ENCODE measurements around the gene FXYD1.
"Not testable (repeated sequence)": the region's sequence is repeated elsewhere in the genome, so short reads cannot be mapped to it uniquely, and the experiment has no call there.

FXYD1 gene

DNA sequence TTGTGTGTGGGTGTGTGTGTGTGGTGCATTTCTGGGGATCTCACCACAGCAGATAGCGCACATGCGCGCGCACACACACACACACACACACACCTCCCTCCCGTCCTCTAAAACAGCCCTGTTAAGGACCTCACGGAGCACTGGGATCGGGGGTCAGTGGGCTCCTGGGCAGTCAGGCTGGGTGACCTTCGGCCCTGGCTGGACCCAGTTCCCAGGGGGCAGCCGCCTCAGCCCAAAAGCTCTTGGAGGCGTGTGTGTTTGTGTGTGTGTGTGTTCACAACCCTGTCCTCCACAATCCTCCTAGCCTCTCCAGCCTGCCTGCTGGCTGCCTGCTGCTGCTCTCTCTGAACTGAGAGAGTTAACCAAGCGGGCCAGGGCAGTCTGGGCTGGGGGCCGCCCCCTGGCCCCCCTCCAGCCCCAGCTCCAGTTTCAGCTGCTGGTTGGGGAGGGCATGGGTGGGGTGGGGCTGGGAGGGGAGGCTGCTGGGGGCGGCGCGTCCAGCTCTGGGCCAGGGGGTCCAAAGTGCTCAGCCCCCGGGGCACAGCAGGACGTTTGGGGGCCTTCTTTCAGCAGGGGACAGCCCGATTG lies at the start of gene FXYD1:
Gene FXYD1, plus strand, starts transcription at position 520 of the 588 bp plus-strand sequence. CDS start 1,256 bp downstream, outside the sequence.
- peak in 12 of 56 donors; percentile 25 to 58 (median 36) for DNase-seq

DNA sequence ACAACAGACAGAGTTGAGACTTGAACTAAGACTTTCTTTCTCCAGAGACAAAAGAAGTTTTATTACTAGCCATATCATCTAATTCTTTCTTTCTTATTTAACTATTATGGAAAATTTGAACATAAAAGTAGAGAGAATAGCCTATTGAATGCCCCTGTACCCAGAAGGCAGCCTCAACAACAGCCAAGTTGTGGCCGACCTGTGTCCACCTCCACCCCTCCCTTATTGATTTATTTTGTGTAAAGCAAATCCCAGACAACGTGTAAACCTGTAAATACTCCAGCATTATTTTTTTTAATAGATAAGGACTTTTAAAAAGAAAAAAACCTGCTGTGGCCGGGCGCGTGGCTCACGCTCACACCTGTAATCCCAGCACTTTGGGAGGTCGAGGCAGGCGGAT lies 49.1 kb upstream of the FXYD1 start:
- DNase-seq, result no peak

DNA sequence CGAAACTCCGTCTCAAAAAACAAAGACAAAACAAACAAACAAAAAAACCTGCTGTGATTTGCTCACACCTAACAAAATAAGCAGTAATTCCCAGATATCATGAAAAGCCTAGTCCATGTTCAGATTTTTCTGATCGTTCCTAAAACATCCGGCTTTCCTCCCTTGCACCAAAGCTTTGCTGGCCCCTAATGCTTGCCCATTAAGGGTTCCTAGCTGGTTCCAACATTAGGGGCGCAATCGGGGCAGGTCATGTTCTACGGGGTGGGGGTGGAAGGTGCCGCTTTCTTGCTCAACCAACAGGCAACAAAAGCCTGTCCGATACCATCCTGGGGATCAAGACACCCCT lies 48.5 kb upstream of the FXYD1 start:
- DNase-seq, result no peak

DNA sequence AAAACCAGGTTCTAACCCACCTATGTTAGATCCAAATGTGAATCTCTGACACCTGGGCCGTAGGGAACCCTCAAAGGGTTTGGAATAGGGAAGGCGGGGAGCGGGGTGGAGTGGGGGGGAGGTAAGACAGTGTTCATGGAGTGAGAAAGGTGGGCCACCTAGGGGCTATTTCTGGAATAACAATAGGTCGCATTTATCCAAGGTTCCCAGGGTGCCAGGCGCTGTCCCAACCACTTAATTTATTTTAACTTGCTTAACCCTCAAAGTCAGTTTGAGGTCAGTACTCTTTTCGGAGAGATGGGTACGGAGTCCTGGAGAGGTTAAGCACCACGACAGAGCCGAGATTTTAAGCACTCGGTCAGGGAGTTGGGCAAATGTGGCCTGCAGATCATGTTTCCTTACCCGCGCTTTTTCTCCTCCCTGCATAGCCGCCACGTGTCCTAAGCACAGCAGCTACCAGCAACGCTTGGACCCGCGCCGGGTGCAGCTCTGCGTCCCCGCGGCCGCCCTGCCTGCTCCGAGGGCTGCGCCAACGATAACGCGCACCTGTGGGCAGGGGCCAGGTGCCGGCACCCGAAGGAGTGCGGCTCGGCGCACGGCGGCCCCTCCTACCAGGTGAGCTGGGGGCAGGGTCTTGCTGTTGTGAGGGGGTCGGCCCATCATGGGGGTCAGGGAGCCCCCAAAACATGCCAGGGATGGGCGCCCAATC lies 48.0 kb upstream of the FXYD1 start:
- peak in 37 of 56 donors; percentile 7 to 70 (median 38) for DNase-seq

DNA sequence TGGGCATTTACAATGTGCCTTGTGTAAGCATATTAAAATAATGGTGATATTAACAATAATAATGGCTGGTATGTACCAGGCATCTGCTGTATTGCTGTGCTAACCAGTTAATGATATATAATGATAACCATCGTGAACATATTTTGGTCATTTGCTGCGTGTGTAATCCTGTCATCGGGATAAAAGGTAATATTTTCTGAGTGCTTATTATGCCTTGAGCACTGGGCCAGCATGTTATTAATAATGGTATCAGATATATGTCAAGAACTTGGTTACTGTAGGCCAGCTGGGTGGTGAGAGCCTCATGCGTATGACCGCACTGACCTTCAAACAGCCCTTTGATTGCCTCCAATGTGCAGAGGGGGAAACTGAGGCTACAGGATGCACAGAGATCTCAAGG lies 45.2 kb upstream of the FXYD1 start:
- DNase-seq, result no peak

DNA sequence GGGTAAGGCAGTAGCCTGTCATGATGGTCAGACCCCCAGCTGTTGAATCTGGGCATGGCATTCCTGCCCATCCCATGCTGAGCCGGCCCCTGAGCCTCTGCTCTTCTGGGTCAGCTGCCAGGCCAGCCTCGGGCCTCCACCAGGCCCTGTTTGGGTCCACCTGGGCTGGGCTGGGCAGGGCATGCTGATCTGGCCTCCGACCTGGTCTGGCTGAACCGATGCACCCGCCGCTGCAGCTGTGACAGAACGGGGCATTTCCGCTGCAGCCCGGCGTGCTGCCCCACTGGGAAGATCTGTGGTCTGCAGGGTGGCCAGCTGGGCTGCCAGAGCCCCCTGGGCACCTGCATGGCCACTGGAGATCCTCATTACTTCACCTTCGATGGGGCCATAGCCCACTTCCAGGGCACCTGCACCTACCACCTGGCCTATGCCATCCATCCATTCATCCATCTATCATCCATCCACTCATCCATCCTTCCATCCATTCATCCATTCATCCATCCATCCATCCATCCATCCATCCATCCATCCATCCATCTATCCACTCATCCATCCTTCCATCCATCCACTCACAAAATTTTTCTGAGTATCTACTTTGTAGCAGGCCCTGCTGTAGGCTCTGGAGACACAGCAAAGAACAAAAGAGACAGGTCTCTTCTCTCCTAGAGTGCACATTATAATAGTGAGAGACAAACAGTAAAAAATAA lies 44.5 kb upstream of the FXYD1 start:
- DNase-seq, result no peak

DNA sequence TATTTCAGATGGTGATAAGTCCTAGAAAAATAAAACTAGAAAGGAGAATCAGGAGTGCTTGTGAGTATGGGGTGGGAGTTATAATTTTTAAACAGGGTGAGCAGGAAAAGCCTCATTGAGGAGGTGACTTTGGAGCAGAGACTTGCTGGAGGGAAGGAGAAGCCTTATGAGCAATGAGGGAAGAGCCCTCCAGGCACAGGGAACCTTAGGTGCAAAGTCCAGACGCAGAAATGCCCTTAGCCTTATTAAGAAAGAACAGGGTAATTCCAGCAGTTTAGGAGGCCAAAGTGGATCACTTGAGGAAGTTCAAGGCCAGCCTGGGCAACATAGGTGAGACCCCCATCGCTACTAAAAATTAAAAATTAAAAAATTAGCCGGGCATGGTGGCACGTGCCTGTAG lies 44.0 kb upstream of the FXYD1 start:
- DNase-seq, result no peak

DNA sequence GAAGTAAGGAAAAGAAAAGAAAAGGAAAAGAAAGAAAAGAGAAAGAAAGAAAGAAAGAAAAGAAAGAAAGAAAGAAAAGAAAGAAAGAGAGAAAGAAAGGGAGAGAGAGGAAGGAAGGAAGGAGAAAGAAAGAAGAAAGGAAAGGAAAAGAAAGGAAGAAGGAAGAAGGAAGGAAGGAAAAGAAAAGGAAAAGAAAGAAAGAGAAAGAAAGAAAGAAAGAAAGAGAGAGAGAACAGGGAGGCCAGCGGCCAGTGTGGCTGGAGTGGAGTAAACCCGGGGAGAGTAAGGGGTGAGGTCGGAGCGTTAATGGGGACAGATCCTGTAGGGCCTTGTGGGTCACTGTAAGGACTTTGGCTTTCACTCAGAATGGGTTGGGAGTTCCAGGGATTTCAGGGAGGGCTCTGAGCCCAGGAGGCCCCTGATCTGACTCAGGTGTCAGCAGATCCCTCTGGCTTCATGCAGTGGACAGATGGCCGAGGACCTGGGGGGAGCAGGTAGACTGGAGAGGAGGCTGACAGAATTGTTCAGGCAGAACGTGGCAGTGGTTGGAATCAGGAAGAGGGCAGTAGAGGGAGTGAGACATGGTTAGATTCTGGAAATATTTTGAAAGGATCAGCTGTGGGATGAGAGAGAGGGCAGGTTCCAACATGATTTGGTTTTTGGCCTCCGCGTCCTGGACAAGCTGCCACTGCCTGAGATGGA lies 42.8 kb upstream of the FXYD1 start:
- no peak for DNase-seq

DNA sequence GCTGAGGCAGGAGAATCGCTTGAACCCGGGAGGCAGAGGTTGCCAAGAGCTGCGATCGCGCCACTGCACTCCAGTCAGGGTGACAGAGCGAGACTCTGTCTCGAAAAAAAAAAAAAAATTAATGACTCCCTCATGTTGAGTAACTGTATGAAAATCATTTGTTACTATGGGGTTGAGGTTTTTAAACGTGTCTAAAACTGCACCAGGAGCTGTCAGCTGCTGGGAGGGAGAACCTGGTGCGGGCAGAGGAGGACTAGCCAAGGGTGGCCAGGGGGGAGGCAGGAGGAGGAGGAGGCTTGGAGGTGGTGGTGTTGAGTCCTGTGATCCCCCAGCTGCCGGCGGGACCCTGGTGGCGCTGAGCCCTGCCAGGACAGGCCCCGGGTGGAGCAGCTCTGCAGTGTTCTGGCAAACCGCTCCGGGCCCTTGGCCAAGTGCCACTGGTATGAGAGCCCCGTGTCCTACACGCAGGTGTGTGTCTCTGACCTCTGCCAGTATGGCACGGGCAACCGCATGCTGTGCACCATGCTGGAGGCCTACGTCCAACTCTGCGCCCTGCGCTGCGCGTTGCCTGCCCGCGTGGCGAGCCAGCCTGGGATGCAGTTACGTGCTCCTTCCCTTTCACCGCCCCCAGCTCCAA lies 40.1 kb upstream of the FXYD1 start:
- DNase-seq, result no peak

DNA sequence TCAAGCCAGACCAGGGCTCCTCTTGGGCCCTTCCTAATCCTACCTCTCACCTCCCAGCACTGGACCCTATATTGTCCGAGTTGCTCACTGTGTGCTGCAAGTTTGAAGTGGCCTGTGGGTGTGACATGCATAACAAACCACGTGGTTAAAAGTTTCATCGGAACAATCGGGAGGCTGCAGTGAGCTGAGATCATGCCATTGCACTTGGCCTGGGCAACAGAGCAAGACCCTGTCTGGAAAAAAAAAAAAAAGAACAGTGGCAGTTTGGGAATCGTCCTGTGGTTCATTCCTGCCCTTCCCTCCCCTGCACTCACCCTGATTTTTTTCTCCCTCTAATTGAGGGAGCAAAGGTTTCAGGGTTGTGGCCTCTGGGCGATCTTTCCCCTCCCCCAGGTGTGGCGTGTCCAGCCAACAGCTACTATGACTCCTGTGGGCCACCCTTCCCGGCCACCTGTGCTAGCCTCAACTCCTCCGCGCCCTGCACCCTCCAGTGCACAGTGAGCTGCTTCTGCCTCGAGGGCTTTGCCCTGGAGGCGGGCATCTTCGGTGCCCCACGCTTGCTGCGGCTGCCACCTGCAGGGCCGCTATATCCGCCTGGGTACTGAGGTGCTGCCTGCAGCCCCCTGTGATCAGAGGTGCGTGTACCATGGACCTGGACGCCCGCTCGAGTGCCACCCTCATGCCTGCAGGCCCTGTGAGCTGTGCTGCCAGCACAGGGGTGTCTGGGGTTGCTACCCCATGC lies 39.3 kb upstream of the FXYD1 start:
- DNase-seq, result no peak

DNA sequence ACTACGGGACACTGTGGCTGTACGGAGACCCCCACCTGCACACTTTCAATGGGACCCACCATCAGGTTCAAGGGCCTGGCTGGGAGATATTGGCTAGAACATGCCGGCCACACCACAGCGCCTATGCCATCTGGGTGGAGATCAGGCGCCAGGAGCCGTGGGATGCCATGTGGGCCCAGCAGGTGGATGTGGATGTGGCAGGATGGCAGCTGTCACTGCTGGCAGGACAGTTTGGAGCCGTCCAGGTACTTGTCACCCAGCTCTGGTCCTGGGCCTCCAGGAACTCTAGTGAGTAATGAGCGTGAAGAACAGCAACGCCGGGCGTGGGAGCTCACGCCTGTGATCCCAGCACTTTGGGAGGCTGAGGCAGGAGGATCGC lies 38.7 kb upstream of the FXYD1 start:
- no peak for DNase-seq

DNA sequence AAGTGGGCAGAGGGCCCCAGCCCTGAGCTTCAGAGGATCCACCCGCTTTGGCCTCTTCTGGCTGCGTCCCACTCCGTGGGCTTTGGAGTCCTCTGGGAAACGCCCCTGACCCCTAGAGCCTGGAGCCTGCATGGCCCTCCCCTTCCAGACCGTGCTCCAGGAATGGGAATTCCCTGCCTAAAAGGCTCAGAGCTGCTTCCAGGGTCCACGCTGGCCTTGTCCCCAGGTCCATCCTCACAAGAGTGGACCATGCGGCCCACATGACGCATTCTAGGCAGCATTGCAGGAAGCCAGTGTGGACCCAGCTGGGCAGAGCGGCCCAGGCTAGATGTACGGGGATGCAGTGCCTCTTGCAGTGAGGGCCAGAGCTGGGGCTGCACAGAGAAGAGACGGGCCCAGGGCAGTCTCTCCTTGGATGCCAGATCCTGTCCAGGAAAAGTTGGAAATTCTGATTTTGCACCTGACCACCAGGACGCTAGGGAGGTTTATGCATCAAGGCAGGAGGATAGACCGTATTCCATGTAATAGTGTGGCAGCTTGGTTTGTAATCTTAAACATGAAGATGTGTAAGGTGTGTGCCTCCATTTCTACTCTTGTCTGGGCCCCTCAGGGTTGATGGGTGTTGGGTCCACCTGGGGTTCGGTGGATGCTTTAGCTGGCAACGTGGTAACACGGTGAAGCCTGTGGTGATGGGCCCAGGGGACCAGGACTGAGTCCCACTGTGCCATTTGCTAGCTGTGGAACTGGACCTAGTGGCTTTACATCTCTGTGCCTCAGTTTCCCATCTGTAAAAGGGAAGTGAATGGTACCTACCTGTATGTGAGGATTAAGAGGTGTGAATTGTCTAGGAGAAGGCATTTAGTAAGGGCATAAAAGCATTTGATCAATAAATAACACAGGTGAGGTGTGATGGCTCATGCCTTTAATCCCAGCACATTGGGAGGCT lies 37.8 kb upstream of the FXYD1 start:
- DNase-seq, result no peak

DNA sequence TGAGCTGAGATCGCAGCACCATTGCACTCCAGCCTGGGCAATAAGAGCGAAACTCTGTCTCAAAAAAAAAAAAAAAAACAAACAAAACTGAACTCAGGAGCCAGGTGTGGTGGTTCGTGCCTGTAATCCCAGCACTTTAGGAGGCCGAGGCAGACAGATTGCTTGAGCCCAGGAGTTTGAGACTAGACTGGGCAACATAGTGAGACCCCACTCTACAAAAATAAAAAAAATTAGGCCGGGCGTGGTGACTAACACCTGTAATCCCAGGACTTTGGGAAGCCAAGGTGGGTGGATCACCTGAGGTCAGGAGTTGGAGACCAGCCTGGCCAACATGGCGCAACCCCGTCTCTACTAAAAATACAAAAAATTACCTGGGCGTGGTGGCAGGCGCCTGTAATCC lies 36.7 kb upstream of the FXYD1 start:
- not testable (repeated sequence) for DNase-seq

DNA sequence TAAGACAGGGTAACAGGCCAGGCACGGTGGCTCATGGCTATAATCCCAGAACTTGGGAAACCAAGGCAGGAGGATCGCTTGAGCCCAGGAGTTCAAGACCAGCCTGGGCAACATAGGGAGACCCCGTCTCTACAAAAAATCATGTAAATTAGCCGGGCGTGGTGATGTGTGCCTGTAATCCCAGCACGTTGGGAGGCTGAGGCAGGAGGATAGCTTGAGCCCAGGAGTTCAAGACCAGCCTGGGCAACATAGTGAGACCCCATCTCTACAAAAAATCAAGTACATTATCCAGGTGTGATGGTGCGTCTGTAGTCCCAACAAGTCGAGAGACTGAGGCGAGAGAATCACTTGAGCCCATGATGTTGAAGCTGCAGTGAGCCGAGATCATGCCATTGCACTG lies 35.0 kb upstream of the FXYD1 start:
- not testable (repeated sequence) for DNase-seq

DNA sequence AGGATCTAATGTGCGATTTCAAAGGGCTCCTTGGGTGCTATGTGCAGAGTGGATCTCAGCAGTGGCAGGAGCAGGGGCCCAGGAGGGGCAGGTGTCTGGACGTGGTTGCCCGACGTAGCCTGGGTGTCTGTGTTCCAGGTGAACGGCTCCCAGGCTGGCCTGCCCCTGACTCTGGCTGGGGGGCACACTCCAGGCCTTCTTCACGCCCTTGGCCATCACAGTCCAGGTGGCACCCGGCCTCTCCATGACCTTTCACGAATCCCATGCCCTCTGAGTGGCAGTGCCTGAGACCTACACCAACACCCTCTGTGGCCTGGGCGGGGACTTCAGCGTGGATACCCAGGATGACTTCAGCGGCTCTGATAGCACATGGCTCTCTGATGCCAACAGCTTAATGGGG lies 34.3 kb upstream of the FXYD1 start:
- DNase-seq, result no peak

DNA sequence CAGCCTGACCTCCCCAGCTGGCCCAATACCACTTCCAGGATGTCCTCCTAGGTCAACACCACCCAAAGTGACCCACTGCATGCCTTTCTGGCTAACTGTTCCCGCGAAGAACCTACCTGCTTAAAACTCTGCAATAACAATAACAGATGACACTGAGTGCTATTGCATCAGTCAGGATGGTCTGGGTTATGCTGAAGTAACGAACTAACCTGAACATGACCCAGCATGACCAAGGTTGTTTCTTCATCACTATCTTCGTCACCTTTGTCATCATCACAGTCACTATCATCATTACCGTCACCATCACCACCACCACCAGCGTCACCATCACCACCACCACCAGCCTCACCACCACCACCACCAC lies 33.6 kb upstream of the FXYD1 start:
- DNase-seq, result no peak

DNA sequence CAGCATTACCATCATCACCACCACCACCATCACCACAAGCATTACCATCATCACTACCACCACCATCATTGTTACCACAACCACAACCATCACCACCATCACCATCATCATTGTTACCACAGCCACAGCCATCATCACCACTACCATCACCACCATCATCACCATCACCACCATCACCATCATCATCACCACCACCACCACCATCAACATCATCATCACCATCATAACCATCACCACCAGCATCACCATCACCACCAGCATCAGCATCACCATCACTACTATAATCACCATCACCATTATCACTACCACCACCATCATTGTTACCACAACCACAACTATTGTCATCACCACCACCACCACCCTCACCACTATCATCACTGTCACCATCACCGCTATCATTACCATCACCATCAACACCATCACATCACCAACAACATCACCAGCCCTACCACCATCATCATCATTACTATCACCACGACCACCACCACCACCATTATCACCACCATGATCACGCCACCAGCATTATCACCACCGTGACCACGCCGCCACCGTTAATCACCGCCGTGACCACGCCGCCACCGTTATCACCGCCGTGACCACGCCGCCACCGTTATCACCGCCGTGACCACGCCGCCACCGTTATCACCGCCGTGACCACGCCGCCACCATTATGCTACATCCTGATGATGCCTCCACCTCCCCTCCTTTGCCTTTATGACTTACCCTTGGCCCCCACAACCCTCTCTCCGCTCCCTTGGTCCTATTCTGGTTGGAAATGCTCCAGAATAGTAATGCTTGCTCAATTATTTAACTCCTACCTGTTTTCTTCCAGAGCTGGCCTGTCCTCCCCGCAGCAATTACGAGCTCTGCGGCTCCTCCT lies 33.0 kb upstream of the FXYD1 start:
- DNase-seq, result peak in 1 of 56 donors; percentile 36

DNA sequence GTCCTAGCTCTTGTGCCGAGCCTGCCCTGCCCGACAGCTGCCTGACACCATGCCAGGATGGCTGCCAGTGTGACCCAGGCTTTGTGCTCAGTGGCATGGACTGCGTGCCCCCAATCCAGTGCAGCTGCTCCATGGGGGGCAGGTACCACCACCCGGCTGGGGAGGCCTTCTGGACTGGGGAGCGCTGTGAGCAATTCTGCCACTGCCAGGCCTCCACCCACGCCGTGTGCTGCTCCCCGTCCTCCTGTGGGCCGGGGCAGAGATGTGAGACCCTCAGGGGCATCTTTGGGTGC lies 32.4 kb upstream of the FXYD1 start:
- peak in 52 of 56 donors; percentile 18 to 88 (median 70) for DNase-seq
